HG03460 (cell line): ENCODE measurements around the gene CENPL.
"Not testable (repeated sequence)": the region's sequence is repeated elsewhere in the genome, so short reads cannot be mapped to it uniquely, and the experiment has no call there.

Experiments used
- ATAC-seq: cut with Tn5 transposase; IDR thresholded peaks from one replicate; pipeline ENCODE4 v1.9.1; 2021; ENCODE audit not compliant: unreplicated experiment

The CENPL gene

DNA sequence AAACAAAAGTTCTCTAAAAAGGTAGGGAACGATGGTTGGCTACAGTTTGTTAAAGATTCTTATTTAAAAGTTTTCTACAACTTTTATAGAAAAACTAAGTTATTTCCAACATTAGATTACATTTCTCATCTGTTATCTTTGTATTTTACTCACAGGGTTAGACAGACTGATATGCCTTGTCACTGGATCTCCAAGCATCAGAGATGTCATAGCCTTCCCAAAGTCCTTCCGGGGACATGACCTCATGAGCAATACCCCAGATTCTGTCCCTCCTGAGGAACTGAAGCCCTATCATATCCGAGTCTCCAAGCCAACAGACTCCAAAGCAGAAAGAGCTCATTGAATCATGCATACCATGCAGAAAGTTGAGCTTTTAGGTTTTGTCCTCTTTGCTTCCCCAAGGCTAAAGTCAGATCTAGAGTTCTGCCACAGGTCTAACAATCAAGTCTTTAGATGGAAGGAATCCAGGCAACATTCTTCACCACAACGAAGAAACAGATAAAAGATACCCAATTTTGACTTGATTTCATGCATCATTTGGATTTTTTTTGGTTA, 32.8 kb upstream of the CENPL start:
- ATAC-seq: no peak

DNA sequence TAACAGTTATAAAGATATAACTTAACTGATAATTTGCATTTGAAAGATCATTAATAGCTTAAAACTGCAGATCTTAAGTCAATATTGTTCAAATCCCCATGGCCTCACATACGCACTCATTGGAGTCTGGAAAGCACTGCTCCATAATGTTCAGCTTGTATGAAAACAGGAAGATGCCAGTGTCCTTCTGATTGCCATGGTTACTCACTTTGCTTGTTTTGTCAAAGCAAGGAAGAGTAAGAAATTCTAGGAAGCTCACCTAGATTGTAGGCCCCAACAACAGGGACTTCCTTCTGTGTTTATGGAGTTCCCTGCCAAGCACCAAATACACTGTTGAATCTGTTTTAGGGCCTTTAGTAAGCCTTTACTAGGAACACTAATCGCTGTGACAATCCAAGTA, 32.2 kb upstream of the CENPL start:
- no peak for ATAC-seq

DNA sequence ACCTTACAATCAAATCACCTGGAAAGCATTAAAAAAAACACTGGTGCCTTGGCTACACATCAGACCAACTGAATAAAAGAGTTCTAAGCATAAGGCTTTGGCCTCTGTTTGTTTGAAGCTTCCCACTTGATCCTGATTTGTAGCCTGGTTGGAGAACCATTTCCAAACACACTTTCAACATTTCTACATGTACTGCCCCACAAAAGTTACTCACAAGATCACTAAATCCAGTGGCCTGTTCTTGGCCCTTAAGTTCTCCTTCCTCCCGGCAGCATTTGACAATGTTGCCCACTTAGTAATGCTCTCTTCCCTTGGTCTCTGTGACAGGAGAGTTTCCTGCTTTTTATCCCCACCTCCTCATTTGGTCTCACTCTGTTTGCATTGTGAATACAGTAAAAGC, 31.3 kb upstream of the CENPL start:
- no peak for ATAC-seq

DNA sequence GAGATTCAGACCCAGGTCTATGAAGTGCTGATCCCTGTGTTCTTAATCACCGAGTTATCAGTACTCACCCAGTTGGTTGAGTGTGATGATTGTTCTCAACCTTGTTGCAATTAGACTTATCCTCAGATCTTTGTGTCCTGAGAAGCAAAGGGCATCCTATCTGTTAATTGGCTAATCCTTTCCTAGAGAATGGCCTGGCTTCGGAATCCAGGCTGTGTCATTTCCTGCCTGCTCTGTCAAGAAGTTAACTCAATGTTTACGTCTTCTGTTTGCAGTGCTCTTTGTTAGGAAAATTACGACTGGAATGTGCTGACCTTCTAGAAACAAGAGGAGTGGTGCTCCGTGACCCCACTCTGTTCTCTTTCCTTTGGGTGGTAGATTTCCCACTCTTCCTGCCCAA, 28.4 kb upstream of the CENPL start:
- no peak for ATAC-seq

DNA sequence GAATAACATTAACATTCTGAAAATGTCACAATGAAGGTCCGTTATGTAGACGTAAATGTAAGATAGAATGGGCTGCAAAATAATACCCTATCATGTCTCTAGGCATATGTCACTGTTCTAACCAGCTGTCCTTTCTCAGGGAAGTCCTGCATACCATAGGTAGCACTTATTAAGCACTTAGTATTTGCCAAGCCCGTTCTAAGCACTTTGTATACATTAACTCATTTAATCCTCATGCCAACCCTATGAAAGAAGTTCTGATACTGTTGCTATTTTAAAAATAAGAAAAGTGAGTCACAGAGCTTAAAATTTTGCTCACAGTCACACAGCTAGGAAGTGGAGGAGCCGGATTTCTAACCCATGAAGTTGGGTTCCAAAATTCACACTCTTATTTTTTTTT, 27.4 kb upstream of the CENPL start:
- ATAC-seq: no peak

DNA sequence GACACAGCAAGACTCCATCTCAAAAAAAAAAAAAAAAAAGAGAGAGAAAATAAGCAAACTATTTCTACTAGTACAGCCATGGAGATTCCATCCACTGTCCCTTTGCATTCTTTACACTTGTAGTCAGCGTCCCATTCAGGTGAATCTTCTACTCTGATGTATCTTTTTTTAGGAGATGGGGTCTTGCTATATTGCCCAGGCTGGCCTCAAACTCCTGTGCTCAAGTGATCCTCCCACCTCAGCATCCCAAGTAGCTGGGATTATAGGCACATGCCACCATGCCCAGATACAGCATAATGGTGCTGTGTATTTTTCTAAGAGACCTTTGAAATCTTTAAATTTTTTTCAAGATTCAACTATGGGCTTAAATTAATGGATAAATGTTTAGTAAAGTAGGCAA, 8.1 kb upstream of the CENPL start:
- no peak for ATAC-seq

DNA sequence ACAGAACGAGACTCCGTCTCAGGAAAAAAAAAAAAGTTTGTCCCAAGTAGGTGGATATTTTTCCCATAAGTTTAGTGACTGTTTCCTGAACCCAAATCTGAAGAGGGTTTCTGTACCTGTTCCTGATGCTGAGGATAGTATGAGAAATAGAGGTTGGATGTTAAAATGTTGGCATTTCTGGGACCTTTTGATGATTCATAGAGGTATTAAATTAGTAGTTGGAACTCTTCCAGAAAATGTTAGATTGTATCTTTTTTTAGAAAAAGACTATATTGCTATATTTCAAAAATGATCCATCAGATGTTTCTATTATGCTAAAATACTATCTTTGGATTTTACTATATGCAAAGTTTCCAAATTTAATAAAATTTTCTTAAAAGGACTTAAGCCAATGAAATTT, 2.9 kb upstream of the CENPL start:
- no peak for ATAC-seq

DNA sequence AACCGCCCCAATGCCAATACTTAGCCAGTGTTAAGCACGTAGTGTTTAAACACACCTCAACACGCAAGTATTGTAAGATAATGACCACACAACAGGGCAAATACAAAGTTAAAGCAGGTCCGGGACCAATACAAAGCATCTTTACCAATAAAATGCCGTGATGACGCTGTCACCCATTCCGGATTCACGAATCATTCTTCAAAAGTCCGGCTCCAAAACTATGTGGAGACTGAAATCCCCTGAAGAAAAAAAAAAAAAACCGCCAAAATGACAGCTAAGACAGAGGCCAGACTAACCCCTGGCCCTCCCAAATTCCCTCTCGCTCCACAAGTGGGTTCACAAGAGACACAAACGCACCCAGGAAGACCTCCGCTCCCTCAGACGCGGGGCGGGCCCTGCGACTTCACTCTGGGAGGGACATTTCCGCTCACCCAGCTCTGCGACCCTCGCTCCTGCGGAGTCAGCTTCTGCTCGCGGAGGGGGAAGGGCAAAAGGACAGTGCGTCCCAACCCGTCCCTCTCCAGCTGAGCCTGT, 835 bp downstream of the CENPL start:
- ATAC-seq: peak; percentile 43

DNA sequence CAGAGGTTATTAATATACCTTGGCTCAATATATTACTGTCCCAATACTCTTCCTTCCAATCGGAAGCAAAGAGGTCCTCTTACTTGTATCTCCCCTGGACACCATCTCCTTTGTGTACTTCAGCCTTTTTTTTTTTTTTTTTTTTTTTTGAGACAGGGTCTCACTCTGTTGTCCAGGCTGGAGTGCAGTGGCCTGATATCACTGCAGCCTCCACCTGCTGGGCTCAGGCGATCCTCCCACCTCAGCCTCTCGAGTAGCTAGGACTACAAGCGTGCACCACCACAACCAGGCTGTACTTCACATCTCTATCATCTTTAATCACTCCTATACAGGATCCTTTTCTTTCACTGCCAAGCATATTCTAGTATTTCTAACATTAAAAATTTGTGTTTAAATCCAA, 3.0 kb downstream of the CENPL start:
- ATAC-seq: no peak

DNA sequence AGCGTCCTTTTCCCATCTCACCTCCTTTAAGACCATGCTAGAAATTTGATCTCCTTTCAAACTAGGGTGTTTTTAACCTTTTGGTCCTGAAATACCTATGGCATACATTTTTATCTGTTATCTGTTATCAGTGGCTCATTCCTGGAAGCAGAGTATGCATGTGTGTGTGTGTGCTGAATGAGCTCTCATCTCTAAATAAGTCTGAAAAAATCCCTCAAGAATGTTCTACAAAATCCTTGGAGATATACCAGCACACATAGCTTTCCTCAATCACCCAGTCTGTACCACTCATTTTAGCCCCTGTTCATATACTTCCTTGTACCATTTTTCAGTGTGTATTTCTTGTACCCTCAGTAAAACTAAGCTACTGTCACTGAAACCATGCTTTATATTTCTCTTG, 6.2 kb downstream of the CENPL start:
- no peak for ATAC-seq

DNA sequence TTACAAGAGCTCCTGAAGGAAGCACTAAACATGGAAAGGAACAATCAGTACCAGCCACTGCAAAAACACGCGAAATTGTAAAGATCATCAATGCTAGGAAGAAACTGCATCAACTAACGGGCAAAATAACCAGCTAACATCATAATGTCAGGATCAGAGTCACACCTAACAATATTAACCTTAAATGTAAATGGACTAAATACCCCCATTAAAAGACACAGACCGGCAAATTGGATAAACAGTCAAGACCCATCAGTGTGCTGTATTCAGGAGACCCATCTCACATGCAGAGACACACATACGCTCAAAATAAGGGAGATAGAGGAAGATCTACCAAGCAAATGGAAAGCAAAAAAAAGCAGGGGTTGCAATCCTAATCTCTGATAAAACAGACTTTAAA, 11.0 kb downstream of the CENPL start:
- not testable (repeated sequence) for ATAC-seq

DNA sequence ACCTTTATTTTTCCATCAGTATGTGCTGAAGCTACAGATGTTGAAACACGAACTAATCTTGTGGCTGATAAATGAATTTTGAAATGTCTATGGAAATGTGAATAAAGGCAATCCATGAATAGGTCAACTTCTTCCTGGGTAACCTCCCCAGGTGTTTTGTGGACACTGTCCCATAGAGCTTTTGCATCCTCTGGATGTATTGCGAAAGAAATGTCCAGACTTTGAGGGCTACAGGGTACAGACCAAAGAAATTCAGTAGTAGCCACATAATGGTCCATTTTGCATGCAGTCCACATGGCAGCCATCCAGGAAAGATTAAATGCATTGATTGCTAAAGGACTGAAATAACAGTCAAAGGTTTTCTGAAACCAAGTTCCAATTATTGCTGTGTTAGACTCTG, 21.7 kb downstream of the CENPL start:
- ATAC-seq: no peak

DNA sequence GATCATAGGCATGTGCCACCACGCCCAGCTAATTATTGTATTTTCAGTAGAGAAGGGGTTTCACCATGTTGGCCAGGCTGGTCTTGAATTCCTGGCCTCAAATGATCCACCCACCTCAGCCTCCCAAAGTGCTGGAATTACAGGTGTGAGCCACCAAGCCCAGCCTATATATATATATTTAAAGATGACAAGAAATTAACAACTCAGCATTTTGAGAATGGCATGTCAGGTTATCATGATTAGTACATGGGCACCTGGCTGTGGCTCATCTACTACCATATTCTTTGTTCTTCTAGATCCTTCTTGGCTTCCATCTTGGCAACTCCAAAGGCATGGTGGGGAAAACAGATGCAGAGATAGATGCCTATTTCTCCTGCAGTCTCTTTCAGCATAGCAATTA, 24.7 kb downstream of the CENPL start:
- not testable (repeated sequence) for ATAC-seq

DNA sequence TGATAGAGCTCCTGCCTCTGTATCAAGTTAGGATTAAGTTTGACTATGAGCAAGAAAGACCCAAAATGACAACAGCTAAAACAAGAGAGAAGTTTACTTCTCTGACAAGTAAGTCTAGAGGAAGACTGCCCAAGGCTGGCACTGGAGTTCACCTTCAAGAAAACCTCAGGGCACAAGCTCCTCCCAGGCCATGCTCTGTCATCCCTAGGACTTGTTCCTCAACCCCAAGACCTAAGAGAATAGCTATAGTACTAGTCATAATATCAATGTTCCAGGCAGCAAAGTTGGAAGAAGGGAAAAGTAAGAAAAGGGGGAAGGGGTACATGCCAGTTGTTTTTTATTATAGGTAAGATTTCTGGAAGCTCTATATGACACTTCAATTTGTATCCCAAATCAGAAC, 26.6 kb downstream of the CENPL start:
- ATAC-seq: no peak

DNA sequence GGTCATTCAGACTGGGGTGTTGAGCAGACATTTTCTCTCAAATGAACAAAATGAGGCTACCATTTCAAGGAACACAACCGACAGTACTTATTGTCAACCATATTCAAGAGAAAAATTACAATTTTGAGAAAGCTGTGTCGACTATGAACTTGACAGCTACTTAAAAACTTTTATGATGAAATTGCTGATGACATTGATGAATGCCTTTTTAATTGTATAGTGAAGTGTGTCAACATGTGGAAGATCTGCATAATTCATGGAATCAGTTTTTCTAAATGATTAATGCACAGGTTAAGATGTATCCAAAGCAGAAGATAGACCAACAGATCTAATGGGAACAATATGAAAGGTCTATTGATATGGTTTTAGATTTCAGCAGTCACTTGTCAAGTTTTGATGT, 34.8 kb downstream of the CENPL start:
- no peak for ATAC-seq

DNA sequence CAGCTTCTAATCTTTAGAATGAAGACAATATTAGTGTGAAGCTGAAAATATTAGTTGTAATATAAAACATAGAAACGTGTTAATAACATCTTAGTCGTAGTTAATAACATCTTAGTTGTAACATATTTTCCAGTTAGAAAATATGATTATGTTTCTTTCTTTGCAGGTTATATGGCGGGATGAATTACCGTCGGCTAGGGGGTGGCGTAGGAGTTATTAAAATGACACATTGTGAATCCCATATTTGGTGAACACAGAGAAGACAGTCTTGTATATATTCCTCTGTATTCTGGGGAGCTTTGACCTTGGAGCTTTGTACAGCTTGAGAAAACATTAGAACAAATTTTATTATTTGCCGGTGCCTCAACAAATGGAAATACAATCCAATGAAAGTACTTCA, 39.7 kb downstream of the CENPL start:
- no peak for ATAC-seq

DNA sequence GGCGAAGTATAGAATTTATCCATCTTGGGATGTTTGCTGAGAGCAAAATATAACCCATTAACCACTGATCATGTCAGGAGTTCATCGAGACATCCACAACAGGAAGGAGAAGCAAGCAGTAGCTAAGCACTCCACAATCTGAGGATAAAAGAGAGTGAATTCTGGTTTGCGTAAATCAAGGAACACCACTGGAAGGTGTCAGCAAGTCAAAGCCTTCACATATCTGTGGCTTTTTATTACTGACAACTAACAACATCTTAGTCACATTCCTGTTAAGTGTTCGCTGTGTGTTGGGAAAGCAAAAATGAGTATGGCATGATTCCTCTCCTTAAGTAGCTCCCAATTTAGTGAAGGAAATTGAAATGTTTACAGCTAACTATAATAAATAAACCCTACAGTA, 44.7 kb downstream of the CENPL start:
- ATAC-seq: no peak

DNA sequence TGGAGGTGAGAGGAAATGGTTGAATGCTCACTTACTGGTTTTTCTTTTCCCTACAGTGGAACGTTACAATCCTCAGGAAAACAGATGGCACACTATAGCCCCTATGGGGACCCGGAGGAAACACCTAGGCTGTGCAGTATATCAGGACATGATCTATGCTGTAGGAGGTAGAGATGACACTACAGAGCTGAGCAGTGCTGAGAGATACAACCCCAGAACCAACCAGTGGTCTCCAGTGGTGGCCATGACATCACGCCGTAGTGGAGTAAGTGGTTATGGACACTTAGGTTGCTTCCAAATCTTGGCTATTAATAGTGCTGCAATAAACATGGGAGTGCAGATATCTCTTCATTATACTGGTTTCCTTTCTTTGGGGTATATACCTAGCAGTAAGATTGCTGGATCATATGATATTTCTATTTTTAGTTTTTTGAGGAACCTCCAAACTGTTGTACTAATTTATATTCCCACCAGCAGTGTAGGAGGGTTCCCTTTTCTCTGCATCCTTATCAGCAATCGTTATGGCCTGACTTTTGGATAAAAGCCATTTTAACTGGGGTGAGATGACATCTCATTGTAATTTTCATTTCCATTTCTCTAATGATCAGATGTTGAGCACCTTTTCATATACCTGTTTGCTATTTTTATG, 49.0 kb downstream of the CENPL start:
- no peak for ATAC-seq

DNA sequence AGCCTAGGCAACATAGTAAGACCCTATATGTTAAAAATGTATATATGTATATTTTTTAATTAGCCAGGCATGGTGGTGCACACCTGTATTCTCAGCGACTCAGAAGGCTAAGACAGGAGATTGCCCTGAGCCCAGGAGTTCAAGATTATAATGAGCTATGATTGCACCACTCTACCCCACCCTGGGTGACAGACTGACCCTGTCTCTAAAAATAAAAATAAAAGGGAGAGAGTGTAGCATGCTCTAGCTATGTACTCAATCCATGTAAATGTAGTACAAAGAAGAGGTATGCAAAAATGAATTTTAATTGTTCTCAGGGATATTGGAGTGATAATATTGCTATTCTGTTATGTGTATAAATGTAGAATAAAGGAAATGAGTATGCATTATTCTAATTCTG, 53.1 kb downstream of the CENPL start:
- ATAC-seq: no peak

DNA sequence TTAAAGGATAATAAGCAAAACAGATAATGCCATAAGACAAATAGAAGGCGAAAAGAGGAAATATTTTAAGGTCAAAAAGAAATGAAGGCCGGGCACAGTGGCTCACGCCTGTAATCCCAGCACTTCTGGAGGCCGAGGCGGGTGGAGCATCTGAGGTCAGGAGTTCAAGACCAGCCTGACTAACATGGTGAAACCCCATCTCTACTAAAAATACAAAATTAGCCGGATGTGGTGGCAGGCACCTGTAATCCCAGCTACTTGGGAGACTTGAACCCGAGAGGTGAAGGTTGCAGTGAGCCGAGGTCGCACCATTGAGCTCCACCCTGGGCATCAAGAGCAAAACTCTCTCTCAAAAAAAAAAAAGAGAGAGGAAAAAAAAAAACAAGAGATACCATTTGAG, 54.4 kb downstream of the CENPL start:
- ATAC-seq: not testable (repeated sequence)

DNA sequence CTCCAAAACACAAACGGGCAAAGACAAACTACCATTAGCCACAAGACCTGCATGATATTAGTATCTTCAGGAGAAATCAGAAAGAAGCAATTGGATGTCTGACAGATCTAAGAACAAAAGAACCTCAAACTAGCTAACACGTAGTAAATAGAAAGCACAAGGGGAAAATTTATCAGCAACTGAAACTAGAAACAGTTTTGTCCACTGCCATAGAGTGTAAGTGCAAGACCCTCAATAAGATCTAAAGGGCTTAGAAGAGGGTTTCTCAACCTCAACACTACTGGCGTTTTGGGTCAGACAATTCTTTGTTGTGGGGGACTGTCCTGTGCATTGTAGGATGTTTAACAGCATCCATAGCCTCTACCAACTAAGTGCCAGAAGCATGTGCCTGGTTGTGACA, 55.9 kb downstream of the CENPL start:
- no peak for ATAC-seq

DNA sequence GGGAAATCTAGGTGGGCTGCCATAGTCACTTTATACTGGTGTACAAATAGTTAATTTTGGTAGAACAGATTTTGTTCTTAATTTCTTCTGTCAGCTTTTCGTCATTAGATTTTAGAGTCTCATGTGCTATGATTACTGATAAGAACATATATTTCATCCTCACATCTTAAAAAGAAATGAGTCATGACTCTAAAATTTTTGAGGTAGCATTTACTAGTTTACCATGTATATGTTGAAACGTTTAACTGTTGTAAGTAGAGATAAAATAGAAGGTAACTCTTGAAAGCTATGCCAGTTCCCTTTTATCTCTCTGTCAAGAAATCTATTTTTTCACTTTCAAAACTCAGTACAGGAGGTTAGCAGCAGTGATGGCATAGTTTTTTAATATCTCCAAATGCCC, 56.5 kb downstream of the CENPL start:
- ATAC-seq: no peak

DNA sequence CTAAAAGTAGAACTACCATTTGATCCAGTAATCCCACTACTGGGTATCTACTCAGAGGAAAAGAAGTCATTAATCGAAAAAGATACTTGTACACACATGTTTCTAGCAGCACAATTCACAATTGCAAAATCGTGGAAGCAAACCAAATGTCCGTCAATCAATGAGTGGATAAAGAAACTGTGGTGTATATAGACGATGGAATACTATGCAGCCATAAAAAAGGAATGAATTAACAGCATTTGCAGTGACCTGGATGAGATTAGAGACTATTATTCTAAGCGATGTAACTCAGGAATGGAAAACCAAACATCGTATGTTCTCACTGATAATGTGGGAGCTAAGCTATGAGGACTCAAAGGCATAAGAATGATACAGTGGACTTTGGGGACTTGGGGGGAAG, 60.4 kb downstream of the CENPL start:
- ATAC-seq: not testable (repeated sequence)
